OCI-LY7 (cell line): Measurements from ENCODE around the gene ADSS2. TPM values are rescaled to one million over a fixed set of nuclear protein-coding genes. Genes with fewer than 3 reads are reported as not detected.

ENCODE experiments used
- BruUV-seq: library from RNA; stranded (reverse); fragments of 400-500 nt; replicated peaks from 2 replicates; lab custom pipeline; 2021; lab: Mats Ljungman, UMichigan
- CTCF ChIA-PET: fragments of 300-600 bp; sonication (Branson Sonifier 250); formaldehyde crosslinking; loops from one replicate; lab custom pipeline; 2022; ENCODE audit warnings: antibody characterized with exemption; ENCODE audit not compliant: unreplicated experiment; lab: Charles Lee
- POLR2A ChIA-PET: fragments of 300-600 bp; sonication (Branson Sonifier 250); formaldehyde crosslinking; loops from one replicate; lab custom pipeline; 2022; ENCODE audit warnings: antibody characterized with exemption; lab: Charles Lee
- DNase-seq: peaks from one replicate; pipeline ENCODE4 v3.0.0-alpha.2; 2015; ENCODE audit warnings: low spot score
- H2AFZ ChIP-seq: fragments of 200-600 bp; sonication (generic), shearing (Covaris generic); 2 replicates; pipeline ENCODE4 v1.6.1; 2014; ENCODE audit warnings: mild to moderate bottlenecking, antibody characterized with exemption, low read length, moderate library complexity
- H3K27ac ChIP-seq: fragments of 200-600 bp; sonication (generic); 2 replicates; pipeline ENCODE4 v1.5.1; 2014; ENCODE audit warnings: mixed run types, low read depth, mild to moderate bottlenecking, moderate library complexity, low read length, inconsistent platforms; ENCODE audit not compliant: poor library complexity, severe bottlenecking
- H3K36me3 ChIP-seq: fragments of 200-600 bp; sonication (generic); 2 replicates; pipeline ENCODE4 v1.6.1; 2014; ENCODE audit warnings: mild to moderate bottlenecking, antibody characterized with exemption, low read length, moderate library complexity, mixed read lengths; ENCODE audit not compliant: insufficient read depth
- H3K4me1 ChIP-seq: fragments of 200-600 bp; sonication (generic); 2 replicates; pipeline ENCODE4 v1.5.1; 2014; ENCODE audit warnings: mild to moderate bottlenecking, low read length; ENCODE audit not compliant: insufficient read depth, poor library complexity, severe bottlenecking
- H3K4me2 ChIP-seq: fragments of 200-600 bp; sonication (generic); 2 replicates; pipeline ENCODE4 v1.6.1; 2014; ENCODE audit warnings: mild to moderate bottlenecking, low read length
- H3K4me3 ChIP-seq: fragments of 200-600 bp; sonication (generic); 2 replicates; pipeline ENCODE4 v1.5.1; 2014; ENCODE audit warnings: mild to moderate bottlenecking, low read depth, low read length; ENCODE audit not compliant: poor library complexity, severe bottlenecking
- H3K79me2 ChIP-seq: fragments of 200-600 bp; sonication (generic); 2 replicates; pipeline ENCODE4 v1.6.1; 2016; ENCODE audit warnings: low read depth, mild to moderate bottlenecking, low read length, moderate library complexity, mixed read lengths; ENCODE audit not compliant: insufficient read depth
- H3K9me2 ChIP-seq: fragments of 200-600 bp; sonication (generic); 2 replicates; pipeline ENCODE4 v1.6.1; 2016; ENCODE audit warnings: mild to moderate bottlenecking, low read length, mixed read lengths; ENCODE audit not compliant: insufficient read depth
- H3K9me3 ChIP-seq: fragments of 200-600 bp; sonication (generic); 2 replicates; pipeline ENCODE4 v1.6.1; 2014; ENCODE audit warnings: mild to moderate bottlenecking, mixed run types, low read length, mixed read lengths
- H4K20me1 ChIP-seq: fragments of 200-600 bp; sonication (generic); 2 replicates; pipeline ENCODE4 v1.6.1; 2014; ENCODE audit warnings: mild to moderate bottlenecking, antibody characterized with exemption, low read length, moderate library complexity, mixed read lengths; ENCODE audit not compliant: insufficient read depth
- EZH2phosphoT487 ChIP-seq: fragments of 200-600 bp; sonication (generic); IDR thresholded peaks from 2 replicates; pipeline ENCODE4 v1.6.1; 2018; ENCODE audit warnings: low read depth, borderline replicate concordance, mild to moderate bottlenecking, mixed run types, antibody characterized with exemption, low read length, moderate library complexity, mixed read lengths
- intact Hi-C: fragments of 100-400 bp; cut with micrococcal nuclease; formaldehyde crosslinking; loops from one replicate; pipeline ENCODE4 v1.10.0; 2022; ENCODE audit not compliant: unreplicated experiment
- total RNA-seq, 2 experiments: library from RNA; depleted of rRNA in 1 of 2; stranded (reverse); fragments of >200 nt in 1 of 2; shearing (Covaris generic) in 1 of 2; gene quantifications; 2 replicates each; pipeline ENCODE4 v1.2.3, GENCODE V29; 2014 to 2022

ADSS2 gene
- total RNA-seq, 2 experiments from 2014 or later, result 35.2 to 54.6 TPM

DNA sequence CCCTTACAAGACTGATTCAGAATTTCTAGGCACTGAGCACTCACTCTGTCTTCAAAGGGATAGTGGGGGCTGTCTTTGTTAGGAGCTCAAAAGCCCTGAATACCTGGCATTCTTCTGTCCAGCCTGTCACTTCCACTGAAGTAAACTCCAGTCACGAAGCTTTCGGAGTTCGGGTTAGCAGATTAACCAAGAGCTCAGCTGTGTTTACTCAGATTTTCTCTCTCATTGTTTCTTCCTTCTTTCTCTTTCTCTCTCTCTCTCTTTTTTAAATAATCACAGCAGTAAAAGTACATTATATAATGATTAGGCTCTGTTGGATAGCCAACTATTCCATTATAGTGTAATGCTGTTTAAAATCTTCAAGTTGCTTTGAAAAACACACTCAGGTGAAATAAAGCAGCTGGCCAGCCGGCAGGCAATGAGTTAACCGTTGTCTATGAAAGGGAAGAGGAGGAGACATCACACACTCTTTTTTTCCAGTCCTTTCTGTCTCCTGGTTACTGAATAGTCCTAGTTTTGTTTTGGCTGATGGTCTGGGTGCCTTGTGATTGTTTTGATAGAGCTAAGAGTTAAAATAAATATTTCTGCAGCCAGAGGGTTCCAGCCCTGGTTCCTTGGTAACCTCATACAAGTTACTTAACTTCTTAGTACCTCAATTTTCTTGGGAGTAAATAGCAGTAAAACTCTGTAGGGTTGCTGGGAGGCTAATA, 89.8 kb downstream of the ADSS2 start:
- POLR2A ChIA-PET, result interaction anchor here (1.0 kb wide), 1 partner anchor 19 kb away, joined by 3 read pairs; no protein-coding TSS in a partner anchor
- intact Hi-C loops, result no loop called here
- Histone ChIP-seq H3K4me3 (no peak overlapping the region), H3K4me1 (no peaks in the 10 kb centered on the region), H3K9me2 (no peaks in the 10 kb centered on the region), H3K79me2 (no peaks in the 10 kb centered on the region), H3K4me2 (no peak overlapping the region), H3K36me3 (no peaks in the 10 kb centered on the region), H3K9me3 (no peaks in the 10 kb centered on the region), H3K27ac (no peak overlapping the region), H4K20me1 (no peaks in the 10 kb centered on the region), H2AFZ (no peak overlapping the region)
- TF ChIP-seq EZH2phosphoT487, result no peak
- CTCF ChIA-PET, result no interaction called here
- no TSS peak for BruUV-seq
- no peak for DNase-seq

Other genes with a start within 250 kb of the ADSS2 start
- gene CATSPERE, start 9.4 kb upstream of the ADSS2 start, total RNA-seq (2014; rRNA removed; shearing (Covaris generic)), result 0.41 TPM in 1 of 2 replicates, not detected in the other
- gene CATSPERE, start 9.4 kb upstream of the ADSS2 start, total RNA-seq (2022), result 0.79 and 1.1 TPM in 2 replicates
- gene DESI2, start 201.2 kb upstream of the ADSS2 start, total RNA-seq (2014; rRNA removed; shearing (Covaris generic)), result 40.0 and 40.6 TPM in 2 replicates
- 57.5 and 58.8 TPM in 2 replicates for gene DESI2, start 201.2 kb upstream of the ADSS2 start, total RNA-seq (2022)